HG03558 (cell line): ENCODE data around the gene OBSL1.
A peak's percentile ranks its signal among the peaks of the same experiment; 100 is the strongest.

Source experiments
- ATAC-seq: cut with Tn5 transposase; IDR thresholded peaks from one replicate; pipeline ENCODE4 v1.9.1; 2021; ENCODE audit warnings: moderate number of reproducible peaks; ENCODE audit not compliant: unreplicated experiment; ENCODE audit errors: extremely low read depth

Gene OBSL1

GRCh38 chr2:219597552-219598307 is 26.4 kb upstream of the OBSL1 start, which contains the start of gene STK11IP:
Gene STK11IP, plus strand, starts transcription at chr2:219597857. Its CDS starts 263 bp downstream, at chr2:219598120.
- ATAC-seq: peak; percentile 78

GRCh38 chr2:219596954-219597551 is 25.7 kb upstream of the OBSL1 start:
- ATAC-seq: no peak

DNA sequence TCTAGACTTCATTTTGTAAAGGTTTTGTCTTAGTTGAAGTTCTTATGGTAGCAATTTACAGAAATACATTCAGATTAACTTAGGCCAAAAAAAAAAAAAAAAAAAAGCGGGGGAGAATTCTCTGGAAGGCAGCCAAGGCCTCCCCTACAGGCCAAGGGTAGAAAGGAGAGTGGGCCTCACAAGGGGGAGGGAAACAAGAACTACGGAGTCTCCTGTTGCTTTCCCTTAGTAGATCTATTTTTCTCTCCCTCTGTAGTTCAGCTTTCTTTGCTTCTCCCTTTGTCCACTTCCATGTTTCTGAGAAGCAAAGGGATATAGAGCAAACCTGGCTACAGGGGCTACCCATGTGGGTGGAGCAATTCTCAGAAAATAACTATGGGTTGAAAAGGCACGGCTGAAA is 23.9 kb upstream of the OBSL1 start:
- no peak for ATAC-seq

- ATAC-seq: no peak
Observed at GRCh38 chr2:219593154-219593553, 21.8 kb upstream of the OBSL1 start.

- ATAC-seq: no peak
Observed at GRCh38 chr2:219592736-219593135, 21.4 kb upstream of the OBSL1 start.

DNA sequence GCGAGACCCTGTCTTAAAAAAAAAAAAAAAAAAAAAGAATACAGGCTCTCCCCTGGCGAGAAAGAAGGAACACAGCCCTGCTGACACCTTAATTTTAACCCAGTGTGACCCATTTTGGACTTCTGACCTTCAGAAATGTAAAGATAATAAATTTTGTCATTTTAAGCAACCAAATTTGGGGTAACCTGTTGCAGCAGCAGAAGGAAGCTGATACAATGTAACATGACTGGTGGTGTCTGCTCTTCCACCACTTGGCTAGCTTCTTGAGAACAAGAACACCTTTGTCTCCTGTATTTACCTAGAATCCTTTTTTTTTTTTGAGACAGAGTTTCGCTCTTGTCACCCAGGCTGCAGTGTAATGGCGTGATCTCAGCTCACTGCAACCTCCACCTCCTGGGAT is 19.8 kb upstream of the OBSL1 start:
- no peak for ATAC-seq

DNA sequence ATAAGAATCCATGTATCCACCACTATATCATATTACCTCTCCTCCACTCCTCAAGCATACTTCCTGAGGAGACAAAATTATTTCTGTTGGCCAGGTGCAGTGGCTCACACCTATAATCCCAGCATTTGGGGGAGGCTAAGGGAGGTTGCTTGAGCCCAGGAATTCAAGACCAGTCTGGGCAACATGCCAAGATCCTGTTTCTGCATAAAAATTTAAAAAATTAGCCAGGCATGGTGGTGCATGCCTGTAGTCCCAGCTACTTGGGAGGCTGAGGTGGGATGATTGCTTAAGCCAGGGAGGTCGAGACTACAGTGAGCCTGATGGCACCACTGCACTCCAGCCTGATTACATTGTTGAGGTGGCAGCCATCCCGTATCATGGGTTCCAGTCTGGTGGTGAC is 10.0 kb upstream of the OBSL1 start:
- no peak for ATAC-seq

DNA sequence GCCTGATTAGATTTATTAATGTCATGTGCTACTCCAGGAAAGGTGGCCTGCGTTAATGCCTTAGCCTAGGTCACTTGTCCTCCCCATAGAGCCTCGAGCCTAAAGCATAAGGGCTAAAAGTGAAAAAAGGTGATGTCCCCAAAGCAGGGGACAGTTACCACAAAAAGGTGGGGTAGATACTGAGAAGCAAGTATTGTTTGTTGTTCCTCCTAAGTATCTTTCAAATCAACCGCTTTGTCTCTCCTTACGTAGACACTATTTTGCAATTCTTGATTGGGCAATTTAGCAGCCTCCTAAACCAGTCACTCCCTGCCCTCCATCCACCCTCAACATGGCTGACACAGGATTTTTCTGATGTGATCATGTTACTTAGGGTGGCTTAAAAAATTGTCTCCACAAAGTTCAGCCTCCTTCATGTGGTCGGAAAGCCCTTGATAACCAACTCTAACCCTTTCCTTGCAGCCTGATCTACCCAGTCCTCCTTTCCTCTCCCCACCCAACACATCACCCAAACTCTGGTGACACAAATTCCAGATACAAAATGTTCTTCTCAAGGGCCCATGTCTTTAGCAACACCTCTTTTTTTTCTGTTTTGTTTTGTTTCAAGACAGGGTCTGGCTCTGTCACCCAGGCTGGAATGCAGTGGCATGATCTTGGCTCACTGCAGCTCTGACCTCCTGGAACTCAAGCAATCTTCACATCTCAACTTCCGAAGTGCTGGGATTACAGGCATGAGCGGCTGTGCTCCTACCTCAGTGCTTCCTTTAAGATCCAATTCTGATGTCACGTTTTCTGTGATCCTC is 7.7 kb upstream of the OBSL1 start:
- ATAC-seq: no peak

DNA sequence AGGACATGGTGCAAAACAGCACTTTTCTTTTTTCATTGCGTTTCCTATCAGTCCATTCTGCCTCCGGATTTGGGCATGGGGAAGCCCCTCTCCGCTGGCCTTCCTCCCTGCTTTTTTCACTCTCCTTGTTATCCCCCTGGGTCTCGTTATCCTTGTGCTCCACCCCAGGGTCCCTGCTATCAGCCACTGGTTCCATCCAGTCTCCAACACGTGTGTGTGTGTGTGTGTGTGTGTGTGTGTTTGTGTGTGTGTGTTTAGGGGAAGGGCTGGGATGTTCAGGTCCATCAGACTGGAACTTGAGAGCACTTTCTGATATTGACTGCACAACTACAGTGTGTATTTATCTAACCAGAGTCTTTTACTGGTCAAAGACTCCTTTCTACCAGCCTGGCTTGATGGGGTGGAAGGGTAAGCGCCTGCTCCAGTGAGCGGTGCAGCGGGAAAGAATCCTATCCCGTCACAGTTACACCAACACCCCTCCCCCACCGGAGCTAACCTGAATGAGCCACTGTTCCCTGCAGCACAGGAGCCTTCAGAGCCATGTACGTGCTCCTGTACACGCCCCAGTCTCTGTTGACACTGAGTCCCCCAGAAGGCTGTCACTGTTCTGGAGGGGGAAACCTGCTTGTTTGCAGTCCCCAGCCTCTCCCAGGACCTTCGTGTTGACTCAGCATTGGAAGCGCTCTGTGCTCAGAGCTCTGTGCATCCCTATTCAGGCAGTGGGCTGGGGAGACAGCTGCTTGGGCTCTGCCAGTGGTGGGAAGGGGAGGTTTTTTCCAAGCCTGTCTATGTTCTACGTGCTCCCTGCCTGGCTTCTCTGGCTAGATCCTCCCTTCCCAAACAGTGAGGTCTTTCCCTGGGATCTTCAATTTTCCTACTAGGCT is 5.4 kb upstream of the OBSL1 start:
- ATAC-seq: no peak

- no peak for ATAC-seq
Observed at GRCh38 chr2:219575566-219576504, 4.5 kb upstream of the OBSL1 start.

DNA sequence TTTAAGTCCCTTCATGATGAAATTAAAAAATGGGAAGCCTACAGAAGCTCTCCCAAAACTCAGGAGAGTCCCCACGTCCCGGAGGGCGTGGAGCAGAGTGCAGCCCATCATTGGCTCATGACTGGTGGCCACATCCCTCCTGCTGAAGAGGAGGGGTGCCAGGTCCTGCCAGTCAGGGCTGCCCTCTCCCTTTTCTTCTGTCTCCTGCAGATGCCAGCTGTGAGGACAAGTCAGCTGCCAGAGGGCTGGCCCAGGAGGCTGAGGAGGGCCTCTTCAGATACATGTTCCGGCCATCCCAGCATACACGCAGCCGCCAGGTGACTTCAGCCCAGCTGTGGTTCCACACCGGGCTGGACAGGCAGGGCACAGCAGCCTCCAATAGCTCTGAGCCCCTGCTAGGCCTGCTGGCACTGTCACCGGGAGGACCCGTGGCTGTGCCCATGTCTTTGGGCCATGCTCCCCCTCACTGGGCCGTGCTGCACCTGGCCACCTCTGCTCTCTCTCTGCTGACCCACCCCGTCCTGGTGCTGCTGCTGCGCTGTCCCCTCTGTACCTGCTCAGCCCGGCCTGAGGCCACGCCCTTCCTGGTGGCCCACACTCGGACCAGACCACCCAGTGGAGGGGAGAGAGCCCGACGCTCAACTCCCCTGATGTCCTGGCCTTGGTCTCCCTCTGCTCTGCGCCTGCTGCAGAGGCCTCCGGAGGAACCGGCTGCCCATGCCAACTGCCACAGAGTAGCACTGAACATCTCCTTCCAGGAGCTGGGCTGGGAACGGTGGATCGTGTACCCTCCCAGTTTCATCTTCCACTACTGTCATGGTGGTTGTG is 3.4 kb upstream of the OBSL1 start:
- no peak for ATAC-seq

DNA sequence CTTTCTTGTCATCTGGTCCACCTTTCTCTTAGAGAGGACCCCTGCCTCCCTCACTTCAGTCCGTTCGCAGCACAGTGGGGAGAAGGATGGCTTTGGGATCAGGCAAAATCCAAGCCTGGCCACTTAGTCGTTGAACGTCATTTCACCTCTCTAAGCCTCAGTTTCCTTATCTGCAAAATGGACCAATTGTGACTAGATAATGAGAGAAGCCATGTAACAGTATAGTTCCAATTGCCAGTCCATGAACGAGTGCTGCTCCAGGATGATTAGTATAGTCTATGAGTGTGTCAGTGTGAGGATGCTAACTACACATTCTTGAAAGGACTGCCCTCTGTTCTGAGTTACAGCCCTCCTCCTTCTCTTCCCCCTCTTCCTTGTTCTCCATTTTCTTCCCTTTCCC is 1.8 kb upstream of the OBSL1 start:
- ATAC-seq: no peak

DNA sequence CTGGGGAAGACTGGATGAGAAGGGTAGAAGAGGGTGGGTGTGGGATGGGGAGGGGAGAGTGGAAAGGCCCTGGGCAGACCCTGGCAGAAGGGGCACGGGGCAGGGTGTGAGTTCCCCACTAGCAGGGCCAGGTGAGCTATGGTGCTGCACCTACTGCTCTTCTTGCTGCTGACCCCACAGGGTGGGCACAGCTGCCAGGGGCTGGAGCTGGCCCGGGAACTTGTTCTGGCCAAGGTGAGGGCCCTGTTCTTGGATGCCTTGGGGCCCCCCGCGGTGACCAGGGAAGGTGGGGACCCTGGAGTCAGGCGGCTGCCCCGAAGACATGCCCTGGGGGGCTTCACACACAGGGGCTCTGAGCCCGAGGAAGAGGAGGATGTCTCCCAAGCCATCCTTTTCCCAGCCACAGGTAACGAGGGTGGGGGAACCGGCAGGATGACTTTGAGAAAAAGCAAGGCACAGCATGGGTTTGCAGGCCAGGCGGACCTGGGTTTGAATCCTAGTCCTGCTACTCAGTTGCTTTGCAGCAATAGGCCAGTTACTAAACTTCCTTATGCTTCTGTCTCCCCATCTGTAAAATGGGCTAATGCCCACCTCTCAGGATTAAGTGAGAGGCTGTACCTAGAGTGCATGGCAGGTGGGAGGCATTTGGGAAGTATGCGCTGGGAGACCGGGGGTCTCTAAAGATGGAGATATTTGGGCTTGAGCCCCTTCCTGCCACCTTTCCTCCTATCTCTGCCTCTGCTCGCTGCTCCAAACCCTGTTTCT is 1.1 kb upstream of the OBSL1 start, which contains the start of gene INHA:
Gene INHA, plus strand, starts transcription at position 74 of the 765 bp plus-strand sequence. Its CDS starts 65 bp downstream, at position 139.
- no peak for ATAC-seq

DNA sequence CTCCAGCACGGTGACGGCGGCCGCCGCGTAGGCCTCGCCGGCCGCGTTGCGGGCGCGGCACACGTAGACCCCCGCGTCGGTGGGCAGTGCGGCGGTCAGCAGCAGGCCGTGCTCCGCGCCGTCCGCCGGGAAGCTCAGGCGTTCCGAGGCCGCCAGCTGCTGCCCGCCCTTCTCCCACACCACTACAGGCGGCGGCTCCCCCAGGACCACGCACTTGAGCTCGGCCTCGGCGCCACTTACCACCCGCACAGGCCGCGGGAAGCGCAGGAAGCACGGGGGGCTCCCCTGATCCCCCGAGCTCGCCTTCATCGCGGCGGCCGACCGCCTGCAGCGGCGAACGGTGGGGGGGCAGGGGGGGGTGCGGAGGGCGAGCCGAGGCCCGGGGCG is 422 bp downstream of the OBSL1 start:
- no peak for ATAC-seq

DNA sequence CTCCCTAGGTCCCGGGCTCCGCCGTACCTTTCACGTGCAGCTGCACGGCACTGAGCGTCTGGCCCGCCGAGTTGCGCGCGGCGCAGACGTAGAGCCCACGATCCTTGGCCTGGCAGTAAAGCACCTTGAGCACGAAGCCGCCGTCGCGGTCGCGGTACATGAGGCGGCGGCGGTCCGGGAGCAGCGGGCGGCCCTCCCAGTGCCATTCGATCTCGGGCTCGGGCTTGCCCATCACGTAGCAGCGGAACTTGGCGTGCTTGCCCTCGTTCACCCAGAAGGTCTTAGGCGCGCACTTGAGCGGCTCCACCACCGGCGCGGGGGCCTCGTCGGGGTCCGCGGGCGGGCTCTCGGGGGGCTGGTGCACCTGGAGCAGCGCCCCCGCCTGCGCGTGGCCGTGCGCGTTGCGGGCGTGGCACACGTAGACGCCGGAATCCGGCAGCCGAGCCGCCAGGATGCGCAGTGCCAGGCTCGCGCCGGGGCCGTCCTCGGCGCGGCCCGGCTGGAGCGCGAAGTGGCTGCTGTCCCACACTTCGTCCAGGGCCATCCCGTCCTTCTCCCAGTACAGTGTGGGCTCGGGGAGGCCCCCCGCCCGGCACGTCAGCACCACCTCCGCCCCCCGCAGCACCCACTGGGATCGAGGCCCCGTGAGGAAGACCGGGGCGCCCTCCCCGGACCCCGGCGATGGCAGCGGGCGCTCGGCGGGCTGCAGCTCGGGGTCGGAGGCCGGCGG is 980 bp downstream of the OBSL1 start:
- no peak for ATAC-seq

GRCh38 chr2:219569635-219570034 is 1.7 kb downstream of the OBSL1 start:
- ATAC-seq: no peak

DNA sequence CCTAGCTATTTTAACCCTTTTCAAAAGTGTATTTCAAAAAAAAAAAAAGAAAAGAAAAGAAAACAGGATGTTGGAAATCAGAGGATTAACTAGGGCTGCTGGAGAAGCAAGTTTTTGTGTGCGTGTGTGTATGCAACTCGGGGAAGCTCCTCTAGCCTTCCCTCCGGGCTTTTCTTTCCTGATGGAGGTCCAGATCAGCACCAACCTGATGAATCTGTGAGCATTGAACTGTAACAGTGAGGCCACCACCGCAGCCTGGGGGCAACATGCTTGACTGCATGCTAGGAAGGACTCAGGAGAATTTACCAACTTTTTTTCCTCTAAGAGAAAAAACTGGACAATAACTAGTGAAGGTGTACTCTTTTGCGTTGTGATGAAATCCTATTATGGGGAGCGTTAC is 2.3 kb downstream of the OBSL1 start:
- ATAC-seq: no peak
